OCI-LY7 (cell line): ENCODE data around the gene TMEM39B.

Source experiments
- EZH2phosphoT487 ChIP-seq: fragments of 200-600 bp; sonication (generic); IDR thresholded peaks from 2 replicates; pipeline ENCODE4 v1.6.1; 2018; ENCODE audit warnings: low read depth, borderline replicate concordance, mild to moderate bottlenecking, mixed run types, antibody characterized with exemption, low read length, moderate library complexity, mixed read lengths
- TF ChIP-seq, protein P1 (sequence below): fragments of 200-600 bp; sonication (generic); conservative IDR thresholded peaks from 2 replicates; pipeline ENCODE4 v1.5.1; 2014; ENCODE audit warnings: mild to moderate bottlenecking, antibody characterized with exemption, low read length, moderate library complexity, mixed read lengths

GRCh38 chr1:32151319-32151787 lies 78.6 kb downstream of the TMEM39B start:
- TF ChIP-seq, protein P1, sequence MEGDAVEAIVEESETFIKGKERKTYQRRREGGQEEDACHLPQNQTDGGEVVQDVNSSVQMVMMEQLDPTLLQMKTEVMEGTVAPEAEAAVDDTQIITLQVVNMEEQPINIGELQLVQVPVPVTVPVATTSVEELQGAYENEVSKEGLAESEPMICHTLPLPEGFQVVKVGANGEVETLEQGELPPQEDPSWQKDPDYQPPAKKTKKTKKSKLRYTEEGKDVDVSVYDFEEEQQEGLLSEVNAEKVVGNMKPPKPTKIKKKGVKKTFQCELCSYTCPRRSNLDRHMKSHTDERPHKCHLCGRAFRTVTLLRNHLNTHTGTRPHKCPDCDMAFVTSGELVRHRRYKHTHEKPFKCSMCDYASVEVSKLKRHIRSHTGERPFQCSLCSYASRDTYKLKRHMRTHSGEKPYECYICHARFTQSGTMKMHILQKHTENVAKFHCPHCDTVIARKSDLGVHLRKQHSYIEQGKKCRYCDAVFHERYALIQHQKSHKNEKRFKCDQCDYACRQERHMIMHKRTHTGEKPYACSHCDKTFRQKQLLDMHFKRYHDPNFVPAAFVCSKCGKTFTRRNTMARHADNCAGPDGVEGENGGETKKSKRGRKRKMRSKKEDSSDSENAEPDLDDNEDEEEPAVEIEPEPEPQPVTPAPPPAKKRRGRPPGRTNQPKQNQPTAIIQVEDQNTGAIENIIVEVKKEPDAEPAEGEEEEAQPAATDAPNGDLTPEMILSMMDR: no peak
- TF ChIP-seq EZH2phosphoT487: no peak
